Activated CD8-positive, alpha-beta memory T cell treated with anti-CD3 and anti-CD28 coated beads for 36 hours (primary cell): ENCODE measurements around the gene TMA7B. TPM values are rescaled to one million over a fixed set of nuclear protein-coding genes. Genes with fewer than 3 reads are reported as not detected.

Source experiments
- CTCF ChIA-PET: fragments of 350-600 bp; sonication (Branson Sonifier 250); formaldehyde crosslinking; loops from one replicate; lab custom pipeline; 2021; ENCODE audit warnings: antibody characterized with exemption; lab: Charles Lee
- POLR2A ChIA-PET: fragments of 350-600 bp; sonication (Branson Sonifier 250); formaldehyde crosslinking; loops from one replicate; lab custom pipeline; 2021; ENCODE audit warnings: antibody characterized with exemption; lab: Charles Lee
- total RNA-seq, 2 experiments: library from RNA; stranded (reverse); gene quantifications; one replicate each; pipeline ENCODE4 v1.2.3, GENCODE V29; 2021

The TMA7B gene
- total RNA-seq, 2 experiments from 2014 or later, result 0.75 to 1.2 TPM

GRCh38 chr22:39927544-39927943 lies 32.7 kb upstream of the TMA7B start:
- ChIA-PET CTCF (interaction anchor here (1.1 to 8.5 kb wide), 6 partner anchors 9 to 22 kb away, joined by 3 to 98 read pairs (median 5); no protein-coding TSS in a partner anchor), POLR2A (interaction anchor here (0.7 to 3.1 kb wide), 4 partner anchors 10 to 117 kb away, joined by 3 to 18 read pairs (median 5); no protein-coding TSS in a partner anchor)

- CTCF ChIA-PET, result interaction anchor here (0.7 to 2.7 kb wide), 7 partner anchors 8 to 96 kb away, joined by 3 to 12 read pairs (median 3); no protein-coding TSS in a partner anchor
- POLR2A ChIA-PET, result interaction anchor here (0.5 to 1.4 kb wide), 3 partner anchors 12 to 540 kb away, joined by 3 read pairs; no protein-coding TSS in a partner anchor
These were observed 31.4 kb upstream of the TMA7B start for GRCh38 chr22:39928536-39929520.

GRCh38 chr22:39931251-39931650 lies 28.9 kb upstream of the TMA7B start:
- CTCF ChIA-PET, result interaction anchor here (1.0 kb wide), 1 partner anchor 94 kb away, joined by 3 read pairs; no protein-coding TSS in a partner anchor

GRCh38 chr22:39932166-39932565 lies 28.0 kb upstream of the TMA7B start:
- POLR2A ChIA-PET, result interaction anchor here (0.6 to 1.8 kb wide), 5 partner anchors 11 to 270 kb away, joined by 3 to 9 read pairs (median 8); no protein-coding TSS in a partner anchor
- CTCF ChIA-PET, result interaction anchor here (0.6 to 2.5 kb wide), 14 partner anchors 10 to 398 kb away, joined by 3 to 18 read pairs (median 6); no protein-coding TSS in a partner anchor

More at GRCh38 chr22:39931251-39931650, 28.9 kb upstream of the TMA7B start:
- POLR2A ChIA-PET, result no interaction called here

GRCh38 chr22:39932918-39933649 lies 27.1 kb upstream of the TMA7B start:
- ChIA-PET POLR2A (interaction anchor here (0.6 to 1.8 kb wide), 11 partner anchors 8 to 271 kb away, joined by 3 to 9 read pairs (median 4); partner anchors contain the start of gene GRAP2), CTCF (interaction anchor here (0.6 to 2.5 kb wide), 21 partner anchors 10 to 398 kb away, joined by 3 to 18 read pairs (median 4); no protein-coding TSS in a partner anchor)

- CTCF ChIA-PET, result interaction anchor here (0.6 to 2.5 kb wide), 16 partner anchors 9 to 308 kb away, joined by 3 to 18 read pairs (median 4); no protein-coding TSS in a partner anchor
- POLR2A ChIA-PET, result interaction anchor here (0.7 to 1.6 kb wide), 5 partner anchors 9 to 39 kb away, joined by 3 to 9 read pairs (median 4); no protein-coding TSS in a partner anchor
These were observed 26.5 kb upstream of the TMA7B start for GRCh38 chr22:39933741-39934140.

- ChIA-PET CTCF (interaction anchor here (0.8 kb wide), 1 partner anchor 11 kb away, joined by 4 read pairs; no protein-coding TSS in a partner anchor), POLR2A (interaction anchor here (1.3 kb wide), 1 partner anchor 10 kb away, joined by 6 read pairs; no protein-coding TSS in a partner anchor)
These were observed 25.1 kb upstream of the TMA7B start for GRCh38 chr22:39935116-39935515.

- ChIA-PET POLR2A (interaction anchor here (1.3 kb wide), 1 partner anchor 10 kb away, joined by 6 read pairs; no protein-coding TSS in a partner anchor), CTCF (interaction anchor here (0.8 kb wide), 1 partner anchor 12 kb away, joined by 4 read pairs; no protein-coding TSS in a partner anchor)
These were observed 24.6 kb upstream of the TMA7B start for GRCh38 chr22:39935612-39936011.

- ChIA-PET CTCF (interaction anchor here (1.0 to 1.4 kb wide), 4 partner anchors 8 to 88 kb away, joined by 3 to 5 read pairs (median 4); no protein-coding TSS in a partner anchor), POLR2A (no interaction called here)
These were observed 23.6 kb upstream of the TMA7B start for GRCh38 chr22:39936523-39937145.

- ChIA-PET POLR2A (interaction anchor here (0.6 to 1.6 kb wide), 4 partner anchors 11 to 106 kb away, joined by 3 read pairs; no protein-coding TSS in a partner anchor), CTCF (interaction anchor here (1.1 kb wide), 1 partner anchor 12 kb away, joined by 4 read pairs; no protein-coding TSS in a partner anchor)
These were observed 22.3 kb upstream of the TMA7B start for GRCh38 chr22:39937906-39938305.

GRCh38 chr22:39938509-39939111 lies 21.6 kb upstream of the TMA7B start:
- ChIA-PET POLR2A (interaction anchor here (0.6 to 1.6 kb wide), 4 partner anchors 10 to 105 kb away, joined by 3 read pairs; no protein-coding TSS in a partner anchor), CTCF (interaction anchor here (0.7 to 1.1 kb wide), 3 partner anchors 9 to 346 kb away, joined by 3 to 4 read pairs (median 4); no protein-coding TSS in a partner anchor)

- POLR2A ChIA-PET, result interaction anchor here (0.6 to 1.2 kb wide), 2 partner anchors 15 to 23 kb away, joined by 3 to 4 read pairs; no protein-coding TSS in a partner anchor
- CTCF ChIA-PET, result interaction anchor here (0.7 to 1.0 kb wide), 2 partner anchors 29 to 121 kb away, joined by 3 to 7 read pairs; no protein-coding TSS in a partner anchor
These were observed 20.4 kb upstream of the TMA7B start for GRCh38 chr22:39939830-39940229.

- CTCF ChIA-PET, result interaction anchor here (1.8 to 3.4 kb wide), 2 partner anchors 8 to 10 kb away, joined by 5 to 18 read pairs; no protein-coding TSS in a partner anchor
- POLR2A ChIA-PET, result no interaction called here
These were observed 19.4 kb upstream of the TMA7B start for GRCh38 chr22:39940757-39941305.

GRCh38 chr22:39941601-39942000 lies 18.6 kb upstream of the TMA7B start:
- ChIA-PET CTCF (interaction anchor here (1.1 to 3.4 kb wide), 5 partner anchors 9 to 35 kb away, joined by 3 to 18 read pairs (median 7); no protein-coding TSS in a partner anchor), POLR2A (interaction anchor here (1.1 to 1.7 kb wide), 2 partner anchors 8 to 102 kb away, joined by 3 to 9 read pairs; no protein-coding TSS in a partner anchor)

- CTCF ChIA-PET, result interaction anchor here (1.1 to 3.4 kb wide), 8 partner anchors 9 to 456 kb away, joined by 3 to 18 read pairs (median 6); no protein-coding TSS in a partner anchor
- POLR2A ChIA-PET, result interaction anchor here (0.6 to 1.7 kb wide), 4 partner anchors 9 to 404 kb away, joined by 3 to 9 read pairs (median 3); partner anchors contain the start of gene ADSL
These were observed 17.6 kb upstream of the TMA7B start for GRCh38 chr22:39942439-39943230.
